Middle frontal gyrus (tissue), 1 donor: ENCODE data around the gene USP3.

ENCODE experiments used
- DNase-seq: peaks from one replicate; pipeline ENCODE4 v3.0.0-alpha.2; 2015; ENCODE audit warnings: low spot score; ENCODE audit errors: extremely low spot score

Gene USP3

GRCh38 chr15:63495780-63496488, 8.5 kb upstream of the USP3 start:
- DNase-seq: no peak

GRCh38 chr15:63497642-63498467, 6.5 kb upstream of the USP3 start:
- DNase-seq: no peak

DNA sequence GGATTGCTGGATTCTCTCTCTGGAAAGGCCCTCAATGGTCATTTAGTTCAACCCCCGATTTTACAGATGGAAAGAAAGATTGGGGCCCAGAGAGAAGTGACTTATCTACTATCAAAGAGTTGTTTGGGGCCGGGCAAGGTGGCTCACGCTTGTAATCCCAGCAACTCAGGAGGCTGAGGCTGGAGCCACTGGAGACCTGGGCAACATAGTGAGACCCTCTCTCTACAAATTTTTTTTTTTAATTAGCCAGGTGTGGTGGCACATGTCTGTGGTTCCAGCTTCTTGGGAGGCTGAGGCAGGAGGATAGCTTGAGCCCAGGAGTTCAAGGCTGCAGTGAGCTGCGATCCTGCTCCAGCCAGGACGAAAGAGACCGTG, 5.2 kb upstream of the USP3 start:
- DNase-seq: no peak

GRCh38 chr15:63499611-63500010, 4.8 kb upstream of the USP3 start:
- DNase-seq: no peak

- no peak for DNase-seq
These were observed 3.8 kb upstream of the USP3 start for GRCh38 chr15:63500265-63501250.

DNA sequence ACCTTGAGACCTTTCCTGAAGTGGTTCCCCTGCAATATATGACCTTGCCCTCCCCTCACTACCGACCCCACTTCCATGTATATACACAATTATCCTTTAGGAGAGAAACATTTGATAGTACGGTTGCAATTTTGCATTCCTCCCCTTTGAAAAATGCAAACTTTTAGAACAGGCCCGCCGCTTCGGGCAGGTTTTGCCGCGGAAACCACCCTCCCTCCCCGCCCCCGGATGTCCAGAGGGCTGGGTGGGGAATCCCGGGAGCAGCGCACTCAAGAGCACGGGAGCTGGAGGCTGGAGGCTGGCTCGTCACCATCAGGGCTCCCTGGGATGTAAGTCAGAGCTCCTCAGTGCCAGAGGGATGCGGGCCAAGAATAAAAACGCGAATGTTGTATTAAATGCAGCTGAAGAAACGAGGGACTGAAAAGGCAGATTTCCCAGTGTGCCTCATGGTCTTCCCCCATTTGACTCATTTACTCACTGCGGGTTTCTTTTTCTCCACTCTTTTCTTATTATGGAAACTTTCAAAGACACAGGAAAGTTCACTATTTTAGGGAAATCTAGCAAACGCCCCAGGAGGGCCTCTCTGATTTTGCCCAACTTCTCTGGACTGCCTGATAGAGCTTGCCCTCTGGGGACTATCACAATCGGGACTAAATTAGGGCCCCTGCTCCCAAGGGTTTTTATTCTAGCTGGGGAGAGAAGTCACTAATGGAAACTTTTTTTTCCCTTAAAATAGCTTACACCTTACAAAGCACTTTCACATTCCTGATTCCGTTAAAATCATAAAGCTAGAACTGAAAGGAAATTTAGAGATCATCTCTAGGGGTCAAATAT, 2.9 kb upstream of the USP3 start:
- DNase-seq: no peak

GRCh38 chr15:63502137-63502766, 2.1 kb upstream of the USP3 start:
- DNase-seq: no peak

DNA sequence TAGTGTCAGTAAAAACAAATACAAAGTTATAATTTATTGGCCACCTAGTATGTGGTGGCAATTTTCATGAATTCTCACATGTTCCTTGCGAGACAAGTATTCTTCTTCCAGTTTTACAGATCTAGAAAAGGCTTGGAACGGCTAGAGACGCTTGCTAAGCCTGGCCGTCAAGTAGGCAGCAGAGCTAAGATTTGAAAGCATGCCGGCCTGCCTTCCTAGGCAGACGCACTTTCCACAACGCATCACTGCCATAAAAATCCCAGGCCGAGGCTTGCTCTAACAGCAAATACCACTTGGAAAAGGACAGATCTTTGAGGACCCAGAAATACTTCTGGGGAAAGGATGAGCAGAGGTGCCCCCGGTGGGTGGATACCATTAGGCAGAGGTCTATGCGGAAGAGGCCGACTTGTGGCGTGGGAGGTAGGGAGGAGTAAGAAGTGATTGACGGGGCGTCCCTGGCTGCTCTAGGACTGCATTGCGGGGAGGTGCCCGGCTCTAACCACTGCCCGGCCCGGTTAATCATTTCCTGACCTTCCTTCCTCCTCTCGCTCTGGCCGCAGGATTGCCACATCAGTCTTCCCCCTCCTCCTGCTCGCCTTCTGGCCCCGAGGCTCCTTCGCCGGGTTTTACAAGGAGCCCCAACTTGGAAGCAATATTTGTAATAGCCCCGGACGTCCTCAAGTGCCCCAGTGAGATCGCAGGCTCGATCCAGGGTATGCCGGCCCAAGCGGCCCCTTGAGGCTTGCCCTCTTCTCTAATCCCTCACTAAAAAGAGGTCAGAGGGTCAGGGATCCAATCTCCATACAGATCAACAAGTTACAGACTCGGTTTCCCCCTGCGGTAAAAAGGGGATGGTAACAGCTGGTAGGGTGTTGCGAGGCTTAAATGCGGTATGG, 1.3 kb upstream of the USP3 start:
- no peak for DNase-seq

DNA sequence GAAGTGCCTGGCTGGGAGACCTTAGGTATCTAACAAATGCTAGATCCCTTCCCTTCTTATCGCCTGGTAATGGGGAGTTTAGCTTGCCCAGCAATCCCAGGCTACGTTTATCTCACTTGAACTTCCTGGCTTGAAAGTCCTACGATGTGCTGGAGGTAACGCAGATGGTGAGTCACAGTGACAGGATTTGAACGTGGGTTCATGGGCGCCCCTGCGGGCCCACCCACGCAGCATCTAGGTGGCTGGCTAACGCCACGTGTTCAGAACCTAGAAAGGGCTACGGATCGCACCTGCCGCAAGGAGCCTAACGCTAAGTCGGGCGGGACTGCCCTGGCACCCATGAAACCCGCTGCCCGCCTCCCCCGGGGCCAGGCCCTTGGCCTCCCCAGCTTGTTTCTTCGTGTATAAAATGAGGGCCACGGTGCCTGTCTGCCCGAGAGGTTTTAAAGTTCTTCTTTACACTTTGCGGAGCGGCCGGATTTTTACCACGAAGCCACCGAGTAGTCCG, 600 bp upstream of the USP3 start:
- no peak for DNase-seq

- no peak for DNase-seq
These were observed 817 bp downstream of the USP3 start for GRCh38 chr15:63504979-63505841.

- no peak for DNase-seq
These were observed 1.4 kb downstream of the USP3 start for GRCh38 chr15:63505842-63506222.

GRCh38 chr15:63506537-63507035, 2.2 kb downstream of the USP3 start:
- no peak for DNase-seq

DNA sequence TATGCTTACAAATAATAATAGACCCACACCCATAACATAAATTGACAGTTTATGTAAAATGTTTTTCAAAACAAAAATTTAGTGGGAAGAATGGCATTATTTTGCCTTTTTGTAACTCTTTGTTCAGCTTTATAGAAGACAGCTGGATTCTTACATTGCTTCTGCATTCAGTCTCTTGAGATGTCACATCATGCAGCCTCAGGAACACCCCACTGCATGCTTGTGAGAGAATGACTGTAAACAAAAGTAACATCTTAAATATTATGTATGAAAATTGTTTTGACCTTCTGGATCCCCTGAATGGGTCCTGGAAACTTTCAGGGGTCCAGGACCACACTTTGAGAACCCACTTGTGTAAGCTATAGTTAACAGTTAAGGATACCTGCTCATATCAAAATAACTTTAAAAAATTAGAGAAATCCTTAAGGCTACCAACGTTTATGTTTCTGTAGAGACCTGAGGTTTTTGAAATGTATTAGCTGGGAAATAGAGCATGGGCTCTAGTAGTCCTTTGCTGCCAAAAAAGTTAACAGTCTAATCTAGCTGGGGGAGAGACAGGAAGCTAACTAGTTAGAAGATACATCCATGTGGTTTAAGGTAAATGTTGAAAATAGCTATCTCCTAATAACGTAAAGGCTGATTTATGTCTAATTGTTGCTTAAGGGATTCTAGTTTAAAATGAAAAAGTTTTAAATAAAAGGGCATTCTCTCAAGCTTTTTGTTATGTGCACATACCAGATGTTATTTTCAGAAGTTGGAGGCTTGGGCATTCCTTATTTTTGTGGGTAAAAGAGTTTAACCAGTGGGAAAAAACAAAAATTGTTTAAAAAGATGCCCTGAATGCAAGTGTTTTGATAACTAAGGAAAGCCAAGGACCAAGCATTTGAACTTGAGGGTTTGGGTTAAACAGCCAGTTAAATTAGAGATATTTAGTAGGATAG, 3.8 kb downstream of the USP3 start:
- no peak for DNase-seq

DNA sequence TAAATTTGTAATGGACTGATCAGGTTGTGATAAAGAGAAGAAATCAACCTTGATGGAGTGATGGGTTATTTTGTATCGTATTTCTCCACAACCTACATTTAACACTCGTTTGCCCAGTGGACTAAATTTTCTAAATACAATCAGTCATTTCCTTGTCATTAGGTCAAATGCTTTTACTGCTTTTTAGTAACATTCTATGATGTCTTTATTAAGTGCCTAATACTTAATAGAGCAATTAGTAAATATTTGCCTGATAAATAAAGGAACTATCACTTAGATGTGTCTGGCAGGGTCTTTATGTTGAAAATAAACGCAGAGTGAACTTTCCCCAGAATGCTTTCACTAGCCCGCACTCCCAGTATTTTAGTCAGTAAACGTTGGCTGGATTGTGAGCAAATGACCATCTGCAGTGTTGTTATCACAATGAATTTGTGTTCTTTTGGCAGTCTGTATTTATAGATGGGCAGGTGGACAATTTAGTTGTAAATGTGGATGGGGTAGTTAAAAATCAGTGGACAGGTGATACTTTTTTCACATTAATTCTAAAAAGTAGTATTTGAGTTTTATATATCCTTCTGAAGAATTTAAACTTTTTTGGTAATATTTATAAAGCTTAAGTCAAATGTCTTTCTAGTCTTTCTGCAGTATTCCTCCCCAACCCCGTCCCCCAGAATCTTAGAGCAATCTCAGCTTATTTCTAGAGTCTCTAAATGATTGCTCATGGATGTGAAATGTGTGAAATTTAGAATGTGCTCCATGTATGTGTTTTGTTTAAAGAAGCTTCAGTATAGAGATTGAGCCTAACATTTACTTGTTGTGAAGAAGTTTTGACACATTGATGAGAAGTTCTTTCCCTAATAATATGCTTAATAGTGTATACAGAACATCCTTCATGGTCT, 4.9 kb downstream of the USP3 start:
- DNase-seq: no peak

DNA sequence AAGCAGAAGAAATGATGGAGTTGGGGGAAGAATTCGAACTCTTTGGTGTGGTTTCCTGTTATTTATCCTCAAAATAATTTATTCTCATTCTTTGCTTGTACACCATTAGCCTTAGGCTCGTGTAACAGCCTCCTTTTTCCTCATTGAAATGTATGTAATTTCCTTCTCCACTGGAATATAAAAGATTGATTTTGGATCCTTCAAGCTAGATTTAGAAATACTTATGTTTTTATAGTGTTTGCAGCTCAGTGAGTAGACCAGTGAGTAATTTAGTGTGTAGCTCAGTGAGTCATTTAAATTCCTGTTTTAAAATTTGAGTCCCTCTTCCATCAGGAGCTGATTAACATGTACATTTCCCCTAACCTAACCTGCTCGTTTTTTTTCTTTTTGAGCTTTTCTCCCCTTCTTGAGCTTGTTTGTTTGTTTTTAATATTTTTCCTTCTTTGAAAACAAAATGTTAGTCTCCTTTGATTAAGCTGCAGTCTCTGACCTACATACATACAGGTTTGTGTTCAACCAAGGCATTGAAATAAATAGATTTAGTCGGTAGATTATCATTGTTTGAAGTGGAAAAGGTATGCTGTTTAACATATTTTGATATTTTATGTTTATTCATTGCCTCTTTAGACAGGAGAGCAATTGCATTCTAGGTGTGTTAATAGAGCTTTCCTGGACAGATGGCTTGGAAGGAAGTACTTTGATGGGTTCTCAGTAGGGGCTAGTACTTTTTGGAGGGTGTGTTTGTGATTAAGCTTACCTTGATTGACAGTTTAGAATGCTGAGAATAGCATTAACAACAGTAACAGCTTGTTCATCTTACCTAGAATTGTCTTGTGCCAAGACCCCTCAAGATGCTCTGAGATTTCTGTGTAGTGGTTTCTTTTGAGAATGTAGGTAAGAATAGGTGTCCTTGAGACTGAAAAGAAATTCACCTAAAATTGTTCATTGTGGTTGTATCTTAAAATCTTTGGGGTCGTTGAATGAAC, 5.9 kb downstream of the USP3 start:
- DNase-seq: no peak
